Measurements from ENCODE around the gene SLCO3A1.

GRCh38 chr15:91854639-91854990 lies 1.1 kb downstream of the SLCO3A1 start:
- TF ChIP-seq CTCF (conservative IDR thresholded peaks at IDR 0.05; ENCODE audit: low read length) (no peak), EZH2phosphoT487 (IDR thresholded peaks at IDR 0.05; ENCODE audit: borderline replicate concordance) (no peak)

All from Loucy (cell line).